Kidney (tissue), 14 donors: Measurements from ENCODE around the gene ELOVL1. TPM values are rescaled to one million over a fixed set of nuclear protein-coding genes. Genes with fewer than 3 reads are reported as not detected.

Source experiments
- DNase-seq, 5 donors: peaks; one replicate each; pipeline ENCODE4 v3.0.0-alpha.2; 2013 to 2020
- FAIRE-seq: peaks from 2 replicates; lab custom pipeline; 2012; peaks lifted over from hg19 to GRCh38; lab: Jason Lieb, UNC
- H3K27ac ChIP-seq, 2 donors: one replicate each; pipeline ENCODE4 v1.7.0; 2013; ENCODE audit warnings: low read depth in 2 of 2, low read length in 2 of 2, inconsistent platforms in 1 of 2
- H3K27me3 ChIP-seq: one replicate; pipeline ENCODE4 v1.7.1; 2013; ENCODE audit warnings: low read length, inconsistent platforms; ENCODE audit not compliant: control insufficient read depth, insufficient read depth
- H3K36me3 ChIP-seq, 3 donors: one replicate each; pipeline versions ENCODE4 v1.7.0 to v1.7.1; 2013; ENCODE audit warnings: low read length in 3 of 3, control low read depth in 1 of 3, inconsistent platforms in 1 of 3; ENCODE audit not compliant: insufficient read depth in 3 of 3, control insufficient read depth in 2 of 3
- H3K4me1 ChIP-seq, 3 donors: one replicate each; pipeline versions ENCODE4 v1.7.0 to v1.7.1; 2013; ENCODE audit warnings: low read length in 3 of 3, inconsistent platforms in 1 of 3, low read depth in 1 of 3; ENCODE audit not compliant: control insufficient read depth in 2 of 3, insufficient read depth in 2 of 3
- H3K4me3 ChIP-seq, 3 donors: one replicate each; pipeline versions ENCODE4 v1.7.0 to v1.8.1; 2013; ENCODE audit warnings: low read length in 3 of 3, control low read depth in 1 of 3, inconsistent platforms in 1 of 3
- H3K9ac ChIP-seq, 3 donors: one replicate each; pipeline versions ENCODE4 v1.7.0 to v1.7.1; 2013; ENCODE audit warnings: low read length in 3 of 3, control low read depth in 1 of 3, inconsistent platforms in 1 of 3
- H3K9me3 ChIP-seq, 3 donors: one replicate each; pipeline versions ENCODE4 v1.7.0 to v1.7.1; 2013; ENCODE audit warnings: low read length in 3 of 3, control low read depth in 1 of 3, inconsistent platforms in 1 of 3; ENCODE audit not compliant: control insufficient read depth in 2 of 3, insufficient read depth in 1 of 3
- intact Hi-C: fragments of 100-400 bp; cut with DNase I; formaldehyde crosslinking; loops from one replicate; pipeline ENCODE4 v1.11.1; 2022
- polyA plus RNA-seq: library from polyadenylated mRNA; stranded (reverse); fragments of 350-450 nt; fragmentation: Illumina TruSeq; extraction: RNeasy Lipid Tissue Mini Kit (QIAGEN cat#74804); gene quantifications from one replicate; pipeline ENCODE4 v1.2.3, GENCODE V29; 2014; ENCODE audit warnings: low read depth, low replicate concordance; ENCODE audit not compliant: insufficient read depth
- total RNA-seq: library from RNA; stranded (reverse); fragmentation: NEBNext Ultra II Directional; extraction: Animal tissue kit (Norgen Biotek cat#: 25700); gene quantifications from one replicate; pipeline ENCODE4 v1.2.1, GENCODE V29; 2021
- TF ChIP-seq, protein P1 (sequence below): IDR thresholded peaks from 3 replicates; pipeline ENCODE4 v1.5.1; 2012; ENCODE audit warnings: mild to moderate bottlenecking, moderate library complexity, borderline replicate concordance; ENCODE audit not compliant: insufficient read depth; ENCODE audit errors: extremely low read depth
- donor health status: control.
- donor health status: control.
- donor health status: control.
- donor health status: control.
- donor health status: control.
- donor health status: DM: yes; HTN: yes; CAD: no.
- donor health status: Normal renal cell carcinoma (clear cell type).

ELOVL1 gene
- total and polyA plus RNA-seq, 2 donors from 2014 or later, result 85.1 to 86.0 TPM

DNA sequence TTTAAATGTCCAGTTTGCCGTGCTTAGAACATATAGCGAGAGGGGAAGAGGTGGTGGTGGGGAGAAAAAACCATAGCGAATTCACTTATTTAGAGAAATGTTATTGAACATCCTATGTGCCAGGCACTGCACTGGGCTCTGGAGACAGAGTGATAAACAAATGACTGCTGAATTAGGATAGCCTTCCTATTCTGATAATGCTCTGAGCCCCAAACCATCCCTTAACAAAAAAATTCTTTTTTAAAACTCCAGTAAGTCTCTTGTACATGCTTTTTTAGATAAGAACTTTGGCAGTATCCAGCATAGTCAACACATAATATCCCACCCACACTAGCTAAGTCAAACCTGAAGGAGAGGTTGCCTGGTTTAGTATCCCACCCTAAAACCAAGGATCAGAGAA, 30.4 kb upstream of the ELOVL1 start:
- no peaks in the 10 kb centered on the region for H3K27me3 ChIP-seq
- intact Hi-C loops, result no loop called here
- DNase-seq (no peak), FAIRE-seq (no peak)
- H3K9me3 ChIP-seq, result no peaks in the 10 kb centered on the region
- H3K36me3 ChIP-seq, result peaks cover 0 to 7% (median 0%) of the 10 kb centered on the region in 3 donors
- H3K27ac ChIP-seq, result no peak overlapping the region
- H3K4me3 ChIP-seq, result no peak overlapping the region
- TF ChIP-seq, protein P1, sequence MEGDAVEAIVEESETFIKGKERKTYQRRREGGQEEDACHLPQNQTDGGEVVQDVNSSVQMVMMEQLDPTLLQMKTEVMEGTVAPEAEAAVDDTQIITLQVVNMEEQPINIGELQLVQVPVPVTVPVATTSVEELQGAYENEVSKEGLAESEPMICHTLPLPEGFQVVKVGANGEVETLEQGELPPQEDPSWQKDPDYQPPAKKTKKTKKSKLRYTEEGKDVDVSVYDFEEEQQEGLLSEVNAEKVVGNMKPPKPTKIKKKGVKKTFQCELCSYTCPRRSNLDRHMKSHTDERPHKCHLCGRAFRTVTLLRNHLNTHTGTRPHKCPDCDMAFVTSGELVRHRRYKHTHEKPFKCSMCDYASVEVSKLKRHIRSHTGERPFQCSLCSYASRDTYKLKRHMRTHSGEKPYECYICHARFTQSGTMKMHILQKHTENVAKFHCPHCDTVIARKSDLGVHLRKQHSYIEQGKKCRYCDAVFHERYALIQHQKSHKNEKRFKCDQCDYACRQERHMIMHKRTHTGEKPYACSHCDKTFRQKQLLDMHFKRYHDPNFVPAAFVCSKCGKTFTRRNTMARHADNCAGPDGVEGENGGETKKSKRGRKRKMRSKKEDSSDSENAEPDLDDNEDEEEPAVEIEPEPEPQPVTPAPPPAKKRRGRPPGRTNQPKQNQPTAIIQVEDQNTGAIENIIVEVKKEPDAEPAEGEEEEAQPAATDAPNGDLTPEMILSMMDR, result no peak
- no peak overlapping the region for H3K9ac ChIP-seq
- H3K4me1 ChIP-seq, result no peaks in the 10 kb centered on the region

DNA sequence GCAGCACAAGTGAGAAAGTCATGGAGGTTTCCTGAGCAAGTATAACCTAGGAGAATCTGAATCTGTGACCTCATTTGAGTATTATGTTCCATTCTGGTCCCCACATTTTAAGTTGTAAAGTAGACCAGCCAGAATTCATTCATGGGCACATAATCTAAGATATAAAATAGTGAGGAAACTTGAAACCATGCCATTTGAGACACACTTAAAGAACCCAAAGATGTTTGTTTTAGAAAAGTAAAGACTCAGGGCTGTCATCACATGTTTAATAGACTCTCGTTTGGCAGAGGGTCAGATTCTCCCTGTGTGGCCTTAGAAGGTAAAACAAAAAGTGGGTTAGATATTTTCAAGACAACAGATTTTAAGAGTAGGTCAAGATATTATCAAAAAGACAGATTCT, 28.2 kb upstream of the ELOVL1 start:
- FAIRE-seq (no peak), DNase-seq (no peak)
- H3K27me3 ChIP-seq, result no peaks in the 10 kb centered on the region
- H3K9me3 ChIP-seq, result no peaks in the 10 kb centered on the region
- H3K4me3 ChIP-seq, result no peak overlapping the region
- H3K27ac ChIP-seq, result no peak overlapping the region
- H3K36me3 ChIP-seq, result no peaks in the 10 kb centered on the region
- intact Hi-C loops, result no loop called here
- H3K4me1 ChIP-seq, result no peaks in the 10 kb centered on the region
- H3K9ac ChIP-seq, result no peak overlapping the region
- TF ChIP-seq, protein P1, result no peak

DNA sequence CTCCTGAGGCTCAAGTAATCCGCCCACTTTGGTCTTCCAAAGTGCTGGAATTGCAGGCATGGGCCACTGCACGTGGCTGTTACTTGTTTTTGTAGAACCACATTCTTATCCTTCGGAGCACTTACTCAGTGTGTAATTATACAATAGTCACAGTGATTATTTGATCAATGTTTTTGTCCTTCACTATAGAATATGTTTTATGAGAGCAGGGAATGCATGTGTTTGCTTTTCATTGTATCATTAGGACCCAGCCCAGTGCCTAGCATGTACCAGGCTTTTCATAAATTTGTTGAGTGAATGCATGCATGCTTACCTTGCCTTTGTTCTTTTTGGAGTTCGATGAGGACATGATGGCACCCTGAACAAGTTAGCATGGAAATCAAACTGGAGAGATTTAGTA, 27.7 kb upstream of the ELOVL1 start:
- TF ChIP-seq, protein P1, result no peak
- peaks cover 0 to 4% (median 3%) of the 10 kb centered on the region in 3 donors for H3K4me1 ChIP-seq
- no peaks in the 10 kb centered on the region for H3K36me3 ChIP-seq
- DNase-seq (no peak), FAIRE-seq (no peak)
- no peak overlapping the region for H3K27ac ChIP-seq
- intact Hi-C loops, result no loop called here
- no peak overlapping the region for H3K4me3 ChIP-seq
- no peak overlapping the region for H3K9ac ChIP-seq
- no peaks in the 10 kb centered on the region for H3K27me3 ChIP-seq
- no peaks in the 10 kb centered on the region for H3K9me3 ChIP-seq

DNA sequence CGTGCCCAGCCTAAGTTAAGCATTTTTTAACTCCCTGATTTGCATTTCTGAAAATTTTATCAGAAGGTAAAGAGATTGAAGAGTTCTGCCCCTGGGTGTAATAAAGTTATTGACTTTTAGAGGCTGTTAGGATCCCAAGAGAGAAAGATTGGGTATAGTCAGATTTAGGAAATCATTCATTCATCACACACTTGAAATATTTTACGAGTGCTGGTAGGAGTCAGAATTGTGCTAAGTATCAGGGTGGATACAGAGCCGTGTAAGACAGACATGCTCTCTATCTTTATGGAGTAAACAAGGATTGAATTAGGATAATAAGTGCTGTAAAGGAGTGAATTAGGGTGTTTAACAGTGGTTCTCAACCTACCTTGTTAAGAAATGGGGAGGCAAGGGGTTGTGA, 24.9 kb upstream of the ELOVL1 start:
- Histone ChIP-seq H3K27ac (no peak overlapping the region), H3K9me3 (no peaks in the 10 kb centered on the region), H3K27me3 (no peaks in the 10 kb centered on the region), H3K9ac (no peak overlapping the region), H3K4me3 (no peak overlapping the region), H3K36me3 (no peaks in the 10 kb centered on the region), H3K4me1 (peaks cover 0 to 15% (median 13%) of the 10 kb centered on the region in 3 donors)
- no peak for DNase-seq
- intact Hi-C loops, result no loop called here
- TF ChIP-seq, protein P1, result no peak
- FAIRE-seq, result no peak
